ENCODE measurements around the gene DES.

The DES gene

DNA sequence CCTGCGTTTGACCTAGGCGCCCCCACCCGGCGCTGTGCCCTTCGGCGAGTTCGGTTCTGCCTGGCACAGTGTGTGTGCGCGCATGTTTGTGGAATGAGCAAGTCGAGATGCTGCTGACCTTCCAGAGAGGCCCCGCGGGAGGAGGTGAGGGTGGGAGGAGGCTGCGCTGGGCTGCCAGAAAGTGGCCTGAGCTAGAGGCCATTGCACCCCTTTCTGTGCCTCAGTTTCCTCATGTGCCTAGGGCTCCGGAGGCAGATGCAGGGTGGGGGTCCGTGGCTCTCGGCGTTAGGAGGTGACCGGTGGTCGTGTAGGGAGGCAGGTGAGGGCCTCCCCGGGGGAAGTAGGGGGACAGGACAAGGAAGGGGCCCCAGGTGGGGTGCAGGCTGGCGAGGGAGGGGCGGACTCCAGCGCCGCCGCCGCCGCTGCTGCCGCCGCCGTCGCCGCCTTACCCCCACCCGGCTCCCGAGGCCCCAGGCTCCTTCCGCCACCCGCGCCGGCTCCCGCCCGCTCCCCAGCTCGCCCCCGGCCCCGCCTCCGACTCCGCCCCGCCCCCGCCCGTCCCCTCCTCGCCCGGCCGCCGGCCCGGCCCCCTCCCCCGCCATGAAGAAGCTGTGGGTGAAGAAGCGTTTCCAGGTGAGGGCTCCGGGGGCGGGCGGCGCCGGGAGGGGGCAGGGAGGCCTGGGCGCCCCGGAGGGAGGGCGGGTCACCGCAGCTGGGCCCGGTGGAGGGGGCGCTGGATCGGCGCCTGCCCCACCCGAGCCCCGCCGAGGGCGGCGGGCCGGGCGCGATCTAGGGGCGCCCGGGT lies 23.5 kb downstream of the DES start:
- peak; percentile 93 for DNase-seq

DNA sequence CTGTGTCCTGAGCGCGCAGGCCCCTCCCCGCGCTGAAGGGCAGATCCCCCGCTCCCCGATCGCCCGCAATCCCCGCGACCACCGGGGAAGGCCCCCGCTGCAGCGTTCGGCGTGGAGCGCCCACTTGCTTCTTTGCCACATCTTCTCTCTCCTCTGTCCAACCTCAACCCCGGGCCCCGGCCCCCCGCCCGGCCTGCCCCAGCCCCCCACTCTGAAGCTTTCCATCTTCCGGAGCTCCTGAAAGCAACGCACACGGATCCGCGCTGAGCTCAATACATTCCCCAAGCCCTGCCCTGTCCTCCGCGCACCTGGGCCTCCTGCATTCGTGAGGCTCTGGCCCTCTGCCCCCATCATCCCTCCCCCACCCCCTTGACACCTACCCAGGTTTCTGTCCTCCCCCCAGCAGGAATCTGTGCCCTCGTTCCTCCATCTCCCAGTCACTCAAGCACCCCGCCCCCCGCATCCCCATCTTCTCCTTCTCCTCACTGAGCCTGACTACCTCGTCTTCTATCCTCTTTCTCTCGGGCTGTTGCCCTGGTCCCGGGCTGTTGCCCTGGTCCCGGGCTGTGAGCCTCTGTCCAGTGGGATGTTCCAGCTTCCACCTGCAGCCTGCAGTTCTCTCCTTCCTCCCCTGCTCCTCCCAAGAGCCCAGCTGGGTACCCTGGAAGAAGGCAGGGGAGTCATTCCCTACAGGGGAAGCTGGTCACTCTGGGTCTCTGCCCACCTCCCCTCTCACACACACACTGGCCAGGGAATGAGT lies 24.3 kb downstream of the DES start:
- DNase-seq: peak; percentile 52

DNA sequence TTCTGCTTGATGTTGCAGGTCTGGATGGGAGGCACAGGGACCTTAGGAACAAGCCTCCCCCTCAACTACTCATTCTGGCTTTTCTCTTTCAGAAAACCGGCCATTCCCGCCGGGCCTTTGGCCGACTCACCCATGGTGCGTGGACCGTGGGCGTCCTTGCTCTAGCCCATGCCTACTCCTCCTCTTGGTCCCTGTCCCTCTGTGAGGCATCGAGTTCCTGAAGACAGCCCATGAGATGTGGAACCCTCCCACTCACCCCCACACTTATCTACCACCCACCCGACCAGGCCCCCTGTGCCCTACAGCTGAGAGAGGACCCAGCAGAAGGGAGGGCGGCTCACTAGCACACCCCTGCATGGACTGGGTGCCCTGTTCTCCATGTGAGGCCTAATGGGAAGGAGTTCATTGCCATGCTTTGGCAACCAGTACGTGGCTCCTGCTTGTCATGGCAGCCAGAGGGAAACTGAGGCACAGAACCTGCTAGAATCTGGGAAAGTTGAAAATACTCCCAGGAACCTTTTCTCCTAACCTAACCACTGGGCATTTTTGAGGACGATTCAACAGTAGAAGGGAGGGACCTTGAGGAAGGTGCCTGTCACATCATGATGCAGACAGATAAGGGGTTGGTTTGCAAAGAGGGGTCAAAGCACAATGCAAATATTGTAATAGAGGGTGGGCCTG lies 25.0 kb downstream of the DES start:
- DNase-seq: no peak

DNA sequence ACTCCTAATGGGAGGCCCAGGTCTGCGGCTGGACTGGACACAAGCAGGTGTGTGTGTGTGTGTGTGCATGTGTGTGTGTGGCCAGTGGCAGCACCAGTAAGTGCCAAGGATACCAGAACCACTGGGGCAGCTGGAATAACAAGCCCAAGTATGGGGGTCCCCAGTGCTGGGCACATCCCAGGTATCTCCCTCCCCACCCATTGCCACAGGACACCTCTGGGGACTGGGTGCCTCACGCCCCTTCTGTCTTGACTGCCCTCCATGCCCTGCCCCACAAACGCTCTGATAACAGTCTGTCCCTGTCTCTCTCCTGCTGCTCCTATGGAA lies 25.5 kb downstream of the DES start:
- no peak for DNase-seq

DNA sequence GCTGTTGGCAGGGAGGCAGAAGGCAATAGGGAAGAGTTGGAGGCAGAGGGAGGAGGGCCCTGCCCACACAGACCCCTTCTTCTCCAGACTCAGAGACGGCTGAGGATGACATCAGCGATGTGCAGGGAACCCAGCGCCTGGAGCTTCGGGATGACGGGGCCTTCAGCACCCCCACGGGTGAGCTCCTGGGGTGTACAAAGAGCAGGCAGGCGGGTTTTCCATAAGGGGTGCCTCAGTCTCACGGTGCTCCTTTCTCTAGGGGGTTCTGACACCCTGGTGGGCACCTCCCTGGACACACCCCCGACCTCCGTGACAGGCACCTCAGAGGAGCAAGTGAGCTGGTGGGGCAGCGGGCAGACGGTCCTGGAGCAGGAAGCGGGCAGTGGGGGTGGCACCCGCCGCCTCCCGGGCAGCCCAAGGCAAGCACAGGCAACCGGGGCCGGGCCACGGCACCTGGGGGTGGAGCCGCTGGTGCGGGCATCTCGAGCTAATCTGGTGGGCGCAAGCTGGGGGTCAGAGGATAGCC lies 26.5 kb downstream of the DES start:
- peak; percentile 98 for DNase-seq

DNA sequence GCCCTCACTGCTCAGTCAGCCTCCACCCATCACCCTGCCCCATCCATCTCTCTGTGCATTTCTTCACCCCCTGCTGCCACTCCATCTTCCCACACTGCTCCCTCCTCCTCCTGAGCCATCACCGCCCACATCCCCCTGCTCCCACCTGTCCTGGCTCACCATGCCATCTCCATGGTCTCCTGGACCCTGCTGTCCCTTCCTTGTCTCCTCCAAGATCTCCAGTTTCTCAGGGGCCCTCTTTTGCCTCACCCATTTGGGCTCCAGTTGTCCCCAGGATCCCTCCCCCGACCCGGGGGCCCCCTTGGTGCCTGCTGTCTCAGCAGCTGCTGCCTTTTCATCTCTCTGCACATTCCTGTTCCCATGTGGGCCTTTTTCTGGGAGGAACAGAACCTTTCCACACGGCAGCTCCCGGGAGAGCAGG lies 27.1 kb downstream of the DES start:
- DNase-seq: no peak

DNA sequence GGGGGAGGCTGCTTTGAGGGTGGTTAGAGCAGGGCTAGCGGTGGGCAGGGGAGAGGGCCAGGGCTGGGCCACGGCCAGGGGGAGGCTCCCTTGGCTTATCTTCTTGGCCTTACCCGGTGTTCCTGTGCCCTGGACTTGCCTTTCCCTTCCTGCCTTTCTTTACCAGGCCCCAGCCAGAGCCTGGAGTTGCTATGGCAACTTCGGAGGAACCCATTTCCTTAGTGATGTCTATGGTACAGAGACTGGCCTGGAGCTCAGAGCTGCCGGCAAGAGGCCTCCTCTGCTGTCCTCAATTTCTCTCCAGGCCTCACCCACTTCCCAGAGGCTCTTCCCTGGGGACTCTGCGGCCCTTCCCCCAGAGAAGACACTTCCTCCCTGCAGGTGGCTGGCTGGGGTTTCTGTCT lies 27.9 kb downstream of the DES start:
- peak; percentile 92 for DNase-seq

DNA sequence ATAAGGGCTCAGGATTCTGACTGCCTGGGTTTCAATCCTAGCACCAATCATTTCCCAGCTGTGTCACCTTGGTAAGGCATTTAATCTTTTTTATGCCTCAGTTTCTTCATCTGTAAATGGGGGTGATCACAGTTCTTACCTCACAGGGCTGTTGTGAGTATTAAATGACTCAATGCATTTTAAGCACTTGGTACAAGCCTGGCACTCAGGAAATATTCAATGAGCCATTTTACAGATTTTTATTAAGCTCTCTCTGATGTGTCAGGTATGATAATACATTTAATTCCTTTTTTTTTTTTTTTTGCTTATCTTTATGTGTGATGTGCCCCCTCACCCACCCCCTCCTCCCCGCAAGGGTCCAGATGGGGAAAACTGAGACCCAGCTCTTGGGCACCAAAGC lies 28.5 kb downstream of the DES start:
- DNase-seq: no peak

DNA sequence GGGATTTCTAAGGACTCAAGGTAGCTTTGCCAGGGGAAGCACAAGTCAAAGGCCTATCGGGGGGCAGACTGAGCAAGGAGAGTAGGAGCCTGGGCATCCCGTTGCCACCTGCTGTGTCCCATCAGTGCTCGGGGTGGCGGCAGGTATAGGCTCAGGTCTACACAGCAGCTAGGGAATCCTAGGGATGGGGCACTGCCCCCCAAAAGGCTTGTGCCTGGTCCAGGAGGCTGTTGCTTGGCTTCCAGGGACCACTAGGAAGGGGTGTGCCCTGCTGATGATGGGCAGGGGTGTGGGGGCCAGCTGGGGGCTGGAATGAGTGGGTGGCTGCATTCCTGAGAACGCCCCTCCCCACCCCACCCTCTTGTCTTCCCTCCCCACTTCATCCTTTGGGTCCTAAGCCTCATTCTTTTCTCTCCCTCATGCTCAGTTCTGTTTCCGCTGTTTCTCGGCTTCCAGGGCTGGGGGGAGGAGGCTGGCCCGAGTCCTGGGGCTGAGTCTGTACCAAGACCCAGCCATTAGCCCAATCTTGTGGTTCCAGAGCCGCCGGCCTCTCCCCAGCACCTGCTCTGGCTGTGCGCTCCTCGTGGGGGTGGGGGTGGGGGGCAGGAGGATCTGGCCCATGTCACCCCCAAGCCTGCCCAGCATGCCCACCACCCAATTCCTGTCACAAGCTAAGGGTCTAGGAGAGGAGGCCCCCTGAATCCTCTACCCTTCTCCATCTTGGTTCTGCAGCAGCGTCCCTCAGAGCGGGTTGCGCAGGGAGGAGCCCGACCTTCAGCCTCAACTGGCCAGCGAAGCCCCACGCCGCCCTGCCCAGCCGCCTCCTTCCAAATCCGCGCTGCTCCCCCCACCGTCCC lies 29.3 kb downstream of the DES start:
- DNase-seq: peak; percentile 80

DNA sequence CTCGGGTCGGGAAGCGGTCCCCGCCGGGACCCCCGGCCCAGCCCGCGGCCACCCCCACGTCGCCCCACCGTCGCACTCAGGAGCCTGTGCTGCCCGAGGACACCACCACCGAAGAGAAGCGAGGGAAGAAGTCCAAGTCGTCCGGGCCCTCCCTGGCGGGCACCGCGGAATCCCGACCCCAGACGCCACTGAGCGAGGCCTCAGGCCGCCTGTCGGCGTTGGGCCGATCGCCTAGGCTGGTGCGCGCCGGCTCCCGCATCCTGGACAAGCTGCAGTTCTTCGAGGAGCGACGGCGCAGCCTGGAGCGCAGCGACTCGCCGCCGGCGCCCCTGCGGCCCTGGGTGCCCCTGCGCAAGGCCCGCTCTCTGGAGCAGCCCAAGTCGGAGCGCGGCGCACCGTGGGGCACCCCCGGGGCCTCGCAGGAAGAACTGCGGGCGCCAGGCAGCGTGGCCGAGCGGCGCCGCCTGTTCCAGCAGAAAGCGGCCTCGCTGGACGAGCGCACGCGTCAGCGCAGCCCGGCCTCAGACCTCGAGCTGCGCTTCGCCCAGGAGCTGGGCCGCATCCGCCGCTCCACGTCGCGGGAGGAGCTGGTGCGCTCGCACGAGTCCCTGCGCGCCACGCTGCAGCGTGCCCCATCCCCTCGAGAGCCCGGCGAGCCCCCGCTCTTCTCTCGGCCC lies 30.1 kb downstream of the DES start:
- DNase-seq: no peak

DNA sequence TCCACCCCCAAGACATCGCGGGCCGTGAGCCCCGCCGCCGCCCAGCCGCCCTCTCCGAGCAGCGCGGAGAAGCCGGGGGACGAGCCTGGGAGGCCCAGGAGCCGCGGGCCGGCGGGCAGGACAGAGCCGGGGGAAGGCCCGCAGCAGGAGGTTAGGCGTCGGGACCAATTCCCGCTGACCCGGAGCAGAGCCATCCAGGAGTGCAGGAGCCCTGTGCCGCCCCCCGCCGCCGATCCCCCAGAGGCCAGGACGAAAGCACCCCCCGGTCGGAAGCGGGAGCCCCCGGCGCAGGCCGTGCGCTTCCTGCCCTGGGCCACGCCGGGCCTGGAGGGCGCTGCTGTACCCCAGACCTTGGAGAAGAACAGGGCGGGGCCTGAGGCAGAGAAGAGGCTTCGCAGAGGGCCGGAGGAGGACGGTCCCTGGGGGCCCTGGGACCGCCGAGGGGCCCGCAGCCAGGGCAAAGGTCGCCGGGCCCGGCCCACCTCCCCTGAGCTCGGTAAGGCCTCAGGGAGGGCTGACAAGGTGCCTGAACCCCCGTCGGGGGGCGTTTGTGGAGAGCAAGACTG lies 30.7 kb downstream of the DES start:
- DNase-seq: no peak

DNA sequence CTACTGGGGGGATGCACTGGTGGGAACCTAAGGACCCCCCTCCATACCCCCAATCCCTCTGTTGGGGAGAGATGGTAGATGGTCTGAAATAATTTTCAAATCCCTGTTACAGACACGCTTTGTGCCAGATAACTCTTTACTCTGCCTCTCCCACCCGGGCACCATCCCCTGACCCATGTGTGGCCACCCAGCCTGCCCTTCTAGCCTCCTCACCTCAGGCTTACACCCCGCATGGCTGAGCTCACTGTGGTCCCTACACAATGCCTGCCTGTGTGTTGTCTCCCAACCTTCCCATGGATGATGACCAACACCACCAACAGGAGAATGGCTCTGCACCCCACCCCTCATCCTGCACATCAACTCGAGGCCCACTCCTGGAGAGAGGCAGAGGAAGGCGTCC lies 31.4 kb downstream of the DES start:
- no peak for DNase-seq

DNA sequence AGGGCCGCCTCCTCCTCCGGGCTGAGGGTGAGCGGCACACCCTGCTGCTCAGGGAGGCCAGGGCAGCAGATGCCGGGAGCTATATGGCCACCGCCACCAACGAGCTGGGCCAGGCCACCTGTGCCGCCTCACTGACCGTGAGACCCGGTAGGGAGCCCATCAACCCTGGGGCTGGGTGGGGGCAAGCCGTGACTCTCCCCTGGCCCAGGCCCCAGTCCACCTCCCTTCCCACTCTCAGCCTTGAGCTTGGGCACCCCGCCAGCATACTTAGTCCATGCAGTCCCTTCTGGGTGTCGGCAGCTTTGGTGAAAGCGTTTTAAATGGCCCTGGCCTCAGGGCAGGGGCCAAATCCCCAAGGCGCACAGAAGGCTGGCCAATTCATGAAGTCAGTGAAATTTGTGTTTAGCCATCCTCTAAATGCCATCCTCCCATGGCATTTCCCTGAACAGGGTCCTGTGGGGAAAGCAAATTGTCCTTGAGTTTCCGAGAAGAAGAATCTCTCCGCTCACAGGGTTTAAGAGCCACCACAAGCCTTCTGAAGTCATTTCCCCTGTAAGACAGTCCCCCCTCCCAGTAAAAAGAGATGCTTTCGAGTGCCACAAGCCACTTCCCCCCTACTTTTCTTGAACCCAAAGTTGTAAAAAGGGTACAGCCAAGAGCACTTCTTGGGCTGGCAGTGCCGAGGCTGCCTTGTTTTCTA lies 33.6 kb downstream of the DES start:
- peak; percentile 43 for DNase-seq

DNA sequence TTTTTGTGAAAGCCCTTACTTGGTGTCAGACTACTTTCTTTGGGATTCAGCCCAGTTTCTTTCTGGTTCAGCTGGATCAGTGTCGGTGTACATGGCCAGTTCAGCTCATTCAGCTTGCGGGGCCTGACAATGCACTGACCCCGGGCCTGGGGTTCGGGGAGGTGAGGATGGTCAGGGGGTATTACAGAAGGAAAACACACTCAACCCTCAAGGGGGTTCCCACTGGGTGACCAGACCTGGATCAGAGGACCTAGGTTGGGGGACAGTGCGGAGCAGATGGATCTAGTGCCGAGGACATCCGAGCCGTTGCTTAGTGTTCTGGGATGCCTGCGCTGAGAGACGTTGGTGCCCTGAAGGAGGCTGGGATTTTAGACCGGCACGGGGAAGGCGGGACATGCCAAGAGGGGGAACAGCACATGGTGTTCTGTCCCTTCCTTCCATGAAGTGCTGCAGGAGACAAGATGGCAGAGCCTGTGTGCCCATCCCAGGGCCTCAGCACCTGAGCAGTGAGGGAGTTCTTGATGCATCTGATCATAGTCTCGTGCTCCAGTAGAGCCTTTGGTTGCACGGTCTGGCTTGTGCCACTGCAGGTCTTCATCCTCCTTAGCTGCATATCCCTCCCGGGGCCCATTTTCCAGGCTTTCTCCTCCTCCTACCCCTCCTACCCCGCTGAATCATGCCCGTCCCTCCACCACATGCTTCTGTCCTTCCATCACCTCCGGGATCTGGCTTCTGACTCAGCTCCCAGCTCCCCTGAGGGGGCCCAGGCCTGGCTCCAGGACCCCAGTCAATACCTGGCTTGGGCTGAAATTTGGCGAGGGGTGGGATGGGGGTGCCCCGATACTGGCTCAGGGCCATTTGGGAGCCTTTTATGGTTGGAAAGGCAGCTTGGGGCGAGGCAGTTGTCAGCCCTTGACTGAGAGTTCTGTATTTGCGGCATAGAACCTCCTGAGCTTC lies 34.5 kb downstream of the DES start:
- peak; percentile 99 for DNase-seq

DNA sequence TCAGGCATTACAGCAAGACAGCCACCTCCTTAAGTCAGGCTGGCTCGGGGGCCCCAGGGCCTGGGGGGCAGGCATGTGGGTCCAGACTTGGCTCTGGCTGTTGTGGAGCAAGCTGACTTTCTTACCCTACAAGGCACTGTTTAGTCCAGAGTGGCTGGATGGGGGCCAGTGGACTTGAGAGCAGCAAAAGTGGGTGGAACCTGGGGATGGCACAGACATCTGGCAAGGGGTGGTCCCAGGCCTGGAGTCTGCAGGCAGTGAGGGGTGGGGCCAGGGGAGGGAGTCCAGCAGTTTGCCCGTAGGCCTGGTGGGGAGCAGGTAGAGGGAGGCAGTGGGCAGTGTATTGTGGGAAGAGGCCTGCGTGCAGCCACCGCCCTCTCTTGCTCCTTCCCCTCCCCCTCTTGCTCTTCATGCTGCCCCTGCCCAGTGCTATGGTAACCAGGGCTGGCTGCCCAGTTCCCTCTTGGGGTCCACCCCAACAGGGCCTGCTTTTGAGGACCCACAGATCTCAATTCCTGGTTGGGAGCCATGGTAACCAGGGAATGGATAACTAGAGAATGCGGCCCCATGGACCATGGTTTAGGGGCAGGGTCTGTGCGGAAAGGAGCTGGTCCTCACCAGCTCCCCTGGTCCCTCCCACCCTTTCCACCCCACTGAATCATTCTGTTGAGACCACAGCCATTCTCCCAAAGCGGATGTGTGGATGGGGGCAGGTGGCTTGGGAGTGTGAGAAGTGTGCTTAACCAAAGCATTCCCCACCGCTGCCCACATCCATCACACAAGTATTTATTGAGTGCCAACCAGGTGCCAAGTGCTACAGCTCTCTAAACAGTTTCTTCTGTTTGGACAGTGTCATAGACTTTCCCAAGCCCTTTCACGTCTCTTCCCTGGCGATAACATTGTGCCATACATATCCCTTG lies 35.8 kb downstream of the DES start:
- DNase-seq: peak; percentile 98

DNA sequence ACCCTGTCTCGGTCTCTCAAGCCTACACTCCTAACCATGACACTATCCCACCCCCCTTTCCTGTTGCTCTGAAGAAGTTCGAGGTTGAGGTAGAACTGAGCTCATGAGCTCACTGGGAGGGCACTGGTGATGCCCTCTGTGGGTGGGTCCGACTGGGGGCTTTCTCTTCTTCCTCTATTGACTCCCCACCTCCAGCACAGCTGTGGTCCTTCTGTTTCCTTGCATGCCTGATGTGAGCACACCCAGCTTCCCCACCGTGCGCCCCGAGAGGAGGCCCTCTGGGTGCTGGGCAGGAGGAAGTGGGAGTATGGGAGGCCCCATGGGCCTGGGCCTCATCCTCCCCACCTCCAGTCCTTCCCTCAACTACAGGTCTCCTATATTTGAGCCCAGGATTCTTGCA lies 37.4 kb downstream of the DES start:
- no peak for DNase-seq

DNA sequence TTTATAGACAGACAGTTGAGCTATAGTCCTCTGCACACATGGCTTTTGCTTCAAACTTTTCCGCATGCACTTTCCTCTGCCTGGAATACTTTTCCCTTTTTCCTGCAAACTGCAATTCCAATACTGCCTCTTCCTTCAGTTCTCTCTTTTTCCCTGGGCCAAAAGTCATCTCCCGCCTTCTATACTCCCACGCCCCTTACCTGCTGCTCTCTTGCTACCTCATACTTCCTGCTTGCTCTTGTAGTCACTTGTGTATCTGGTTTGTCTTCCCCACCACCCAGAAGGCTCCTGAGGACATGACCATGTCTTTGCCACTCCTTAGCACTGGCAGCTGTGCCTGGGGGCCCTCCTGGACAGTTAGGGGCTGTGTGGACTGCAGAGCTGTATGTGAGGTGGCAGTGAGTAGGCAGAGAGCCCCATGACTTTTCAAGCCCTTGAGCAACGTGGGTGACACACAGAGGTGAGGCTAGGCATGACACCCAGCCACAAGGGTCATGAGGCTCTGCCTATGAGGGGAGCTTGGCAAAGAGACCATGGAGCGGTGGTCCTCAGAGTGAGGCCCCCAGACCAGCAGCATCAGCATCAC lies 39.7 kb downstream of the DES start:
- DNase-seq: no peak

DNA sequence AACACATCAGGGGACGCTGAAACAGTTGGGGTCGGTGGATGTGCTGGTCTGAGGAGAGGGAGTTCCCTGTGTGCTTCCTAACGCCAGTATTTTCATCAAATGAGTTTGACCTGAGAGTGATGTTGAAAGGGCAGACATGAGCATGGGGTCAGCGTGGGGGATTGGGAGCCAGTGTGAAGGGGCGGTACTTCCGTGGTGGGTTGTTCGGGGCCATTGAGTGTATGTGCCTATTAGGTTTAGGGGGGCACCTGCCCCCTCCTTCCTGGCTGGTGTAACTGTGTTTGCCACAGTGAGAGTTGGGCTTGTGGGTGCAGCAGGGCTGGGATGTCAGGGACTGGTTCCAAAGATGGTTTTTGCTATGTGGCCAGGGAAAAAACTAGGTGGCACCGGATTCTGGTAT lies 40.8 kb downstream of the DES start:
- DNase-seq: no peak
